Measurements from ENCODE around the gene EGFL8.

Gene EGFL8

DNA sequence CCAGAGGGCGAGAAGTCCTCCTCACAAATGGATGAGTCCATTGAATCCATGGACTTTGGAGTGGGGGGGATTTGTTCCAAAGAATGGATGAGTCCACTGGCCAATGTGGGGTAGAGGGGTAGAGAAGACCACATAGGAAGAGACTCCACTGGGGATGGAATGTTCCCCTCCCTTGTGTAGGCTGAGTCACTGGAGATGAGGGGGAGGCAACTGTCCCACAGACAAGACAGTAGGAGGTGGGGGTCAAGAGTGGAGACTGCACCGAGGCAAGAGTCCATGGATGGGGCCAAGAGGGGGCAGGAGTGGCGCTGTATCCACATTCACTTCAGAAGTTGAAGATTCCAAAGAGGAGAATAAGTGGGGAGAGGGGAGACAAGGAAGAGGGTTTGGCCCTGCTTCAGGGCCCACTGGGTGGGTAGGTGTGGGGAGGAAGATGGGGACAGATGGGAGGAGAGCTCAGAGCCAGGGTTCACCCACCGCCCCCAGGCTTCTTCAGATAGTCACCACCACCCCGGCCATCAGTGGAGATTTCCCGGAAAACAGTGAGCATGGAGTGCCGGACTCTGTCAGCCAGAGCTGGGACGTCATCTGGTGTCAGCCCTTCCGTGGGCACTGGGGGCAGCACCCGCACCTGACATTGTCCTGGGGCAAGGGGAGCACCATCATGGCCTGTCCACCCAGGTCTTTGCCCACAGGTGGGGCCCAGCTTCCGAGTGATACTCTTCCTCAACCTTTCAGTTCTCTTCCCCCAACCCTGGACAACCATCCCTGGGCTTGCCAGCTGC lies 4.6 kb downstream of the EGFL8 start:
- no peak for DNase-seq

- DNase-seq = no peak
Measured at GRCh38 chr6:32170294-32170693, 5.9 kb downstream of the EGFL8 start.

DNA sequence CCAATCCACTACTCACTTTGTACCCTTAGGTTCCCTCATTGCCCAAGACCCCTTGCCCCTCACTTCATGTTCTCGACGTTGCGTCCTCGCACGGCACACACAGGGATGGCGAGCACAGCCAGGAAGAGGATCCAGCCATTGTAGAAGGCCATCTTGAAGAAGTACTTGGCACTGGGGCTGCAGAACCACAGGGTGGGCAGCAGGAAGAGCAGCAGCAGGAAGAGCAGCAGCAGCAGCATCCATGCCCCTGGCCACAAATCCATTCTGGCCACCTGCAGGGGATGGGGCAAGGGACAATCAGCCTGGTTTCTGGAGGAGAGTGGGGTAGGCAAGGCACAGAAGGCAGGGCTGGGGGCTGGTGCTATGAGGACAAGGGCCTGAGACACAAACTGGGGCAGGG lies 6.8 kb downstream of the EGFL8 start:
- no peak for DNase-seq

GRCh38 chr6:32173051-32173727 lies 8.8 kb downstream of the EGFL8 start:
- DNase-seq = no peak

DNA sequence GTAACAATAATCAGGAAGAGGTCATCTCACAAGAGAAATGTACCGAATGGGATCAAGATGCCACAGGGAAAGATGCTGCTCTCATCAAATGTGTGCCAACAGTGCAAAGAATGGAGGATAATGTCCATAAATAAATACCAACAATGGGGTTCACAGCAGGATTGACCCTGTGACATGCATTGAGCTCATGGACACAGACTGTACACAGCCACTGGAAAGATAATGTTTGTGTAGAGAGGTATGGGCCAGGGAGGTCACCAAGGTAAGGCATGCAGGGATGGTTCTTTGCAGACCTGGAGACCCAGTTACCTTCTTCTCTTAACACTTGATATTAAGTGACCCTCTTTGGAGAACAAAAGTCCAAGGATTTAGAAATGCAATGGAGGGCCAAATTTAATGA lies 10.0 kb downstream of the EGFL8 start:
- no peak for DNase-seq

DNA sequence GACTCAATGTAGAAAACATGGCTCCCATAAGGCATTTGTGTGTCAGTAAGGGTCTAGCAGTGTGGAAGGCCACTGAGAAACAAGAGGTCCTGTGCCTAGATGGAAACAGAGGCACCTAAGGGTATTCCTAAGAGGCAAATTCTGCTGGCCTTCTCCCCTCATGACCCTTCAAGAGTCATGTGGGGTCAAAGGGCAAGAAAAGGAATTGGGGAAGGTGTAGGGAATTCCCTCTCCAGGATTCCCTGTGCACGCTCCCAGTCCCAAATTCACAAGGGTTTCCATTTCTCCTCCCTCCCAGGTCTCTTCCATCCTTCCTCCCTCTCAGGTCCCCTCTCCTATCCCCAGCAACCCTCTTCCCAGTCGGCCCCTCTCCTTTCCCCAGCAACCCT lies 10.9 kb downstream of the EGFL8 start:
- DNase-seq = no peak

GRCh38 chr6:32175711-32176475 lies 11.5 kb downstream of the EGFL8 start, which contains the start of gene AGPAT1:
Gene AGPAT1, minus strand, starts transcription at chr6:32176084. Its CDS starts 4,588 bp downstream, at chr6:32171496.
- peak; percentile 97 for DNase-seq

GRCh38 chr6:32176476-32177182 lies 12.2 kb downstream of the EGFL8 start:
- DNase-seq = no peak

- DNase-seq = peak; percentile 70
Measured at GRCh38 chr6:32177183-32177787, 12.9 kb downstream of the EGFL8 start.

- peak; percentile 100 for DNase-seq
Measured at GRCh38 chr6:32177788-32178546, 13.6 kb downstream of the EGFL8 start, which contains the start of gene RNF5. Gene RNF5, plus strand, starts transcription at chr6:32178405. Its CDS starts 107 bp downstream, at chr6:32178512.

- DNase-seq = no peak
Measured at GRCh38 chr6:32178547-32179440, 14.4 kb downstream of the EGFL8 start.

DNA sequence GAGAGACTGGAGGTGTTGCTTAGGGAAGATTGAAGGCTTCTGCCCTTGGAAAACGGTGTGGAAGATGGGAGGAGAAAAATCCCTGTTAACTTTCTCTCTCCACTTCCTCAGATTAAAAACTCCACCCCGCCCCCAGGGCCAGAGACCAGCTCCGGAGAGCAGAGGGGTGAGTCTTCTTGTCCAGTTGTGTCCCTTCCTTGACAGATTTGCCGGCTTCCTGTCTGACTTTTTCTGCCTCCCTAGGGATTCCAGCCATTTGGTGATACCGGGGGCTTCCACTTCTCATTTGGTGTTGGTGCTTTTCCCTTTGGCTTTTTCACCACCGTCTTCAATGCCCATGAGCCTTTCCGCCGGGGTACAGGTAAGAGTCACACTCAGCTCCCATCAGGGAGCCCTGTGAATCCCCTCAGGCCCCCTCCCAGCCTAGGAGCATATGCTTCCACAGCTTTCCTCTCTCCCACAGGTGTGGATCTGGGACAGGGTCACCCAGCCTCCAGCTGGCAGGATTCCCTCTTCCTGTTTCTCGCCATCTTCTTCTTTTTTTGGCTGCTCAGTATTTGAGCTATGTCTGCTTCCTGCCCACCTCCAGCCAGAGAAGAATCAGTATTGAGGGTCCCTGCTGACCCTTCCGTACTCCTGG lies 15.5 kb downstream of the EGFL8 start:
- DNase-seq = no peak

- DNase-seq = no peak
Measured at GRCh38 chr6:32181148-32181702, 16.8 kb downstream of the EGFL8 start.

DNA sequence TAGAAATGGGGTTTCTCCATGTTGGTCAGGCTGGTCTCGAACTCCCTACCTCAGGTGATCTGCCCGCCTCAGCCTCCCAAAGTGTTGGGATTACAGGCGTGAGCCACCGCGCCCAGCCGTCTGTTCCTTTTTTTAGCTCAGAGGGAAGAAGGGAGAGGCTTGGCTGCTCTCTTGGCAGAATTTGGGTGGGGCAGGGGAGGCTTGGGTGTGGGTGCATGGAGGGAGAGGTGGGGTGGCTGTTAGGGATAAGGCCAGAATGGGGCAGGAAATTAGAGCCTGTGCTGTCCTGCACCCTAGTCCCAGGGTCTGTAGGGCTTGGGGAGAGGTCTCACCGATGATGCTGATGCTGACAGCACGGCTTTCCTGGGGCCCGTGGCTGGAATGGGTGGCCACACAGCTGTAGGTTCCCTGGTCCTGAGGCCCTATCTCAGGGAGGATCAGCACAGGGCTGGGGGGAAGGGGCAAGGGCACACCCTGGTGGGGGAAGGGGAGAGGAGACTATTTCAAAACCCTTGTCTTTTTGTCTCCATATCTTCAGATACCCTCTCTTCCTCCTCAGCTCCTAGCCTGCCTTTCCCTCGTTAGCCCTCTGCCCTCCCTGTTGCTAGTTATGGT lies 17.6 kb downstream of the EGFL8 start:
- no peak for DNase-seq

GRCh38 chr6:32182555-32182981 lies 18.2 kb downstream of the EGFL8 start:
- no peak for DNase-seq

GRCh38 chr6:32183030-32183429 lies 18.6 kb downstream of the EGFL8 start:
- no peak for DNase-seq

- DNase-seq = no peak
Measured at GRCh38 chr6:32183483-32184083, 19.2 kb downstream of the EGFL8 start.

DNA sequence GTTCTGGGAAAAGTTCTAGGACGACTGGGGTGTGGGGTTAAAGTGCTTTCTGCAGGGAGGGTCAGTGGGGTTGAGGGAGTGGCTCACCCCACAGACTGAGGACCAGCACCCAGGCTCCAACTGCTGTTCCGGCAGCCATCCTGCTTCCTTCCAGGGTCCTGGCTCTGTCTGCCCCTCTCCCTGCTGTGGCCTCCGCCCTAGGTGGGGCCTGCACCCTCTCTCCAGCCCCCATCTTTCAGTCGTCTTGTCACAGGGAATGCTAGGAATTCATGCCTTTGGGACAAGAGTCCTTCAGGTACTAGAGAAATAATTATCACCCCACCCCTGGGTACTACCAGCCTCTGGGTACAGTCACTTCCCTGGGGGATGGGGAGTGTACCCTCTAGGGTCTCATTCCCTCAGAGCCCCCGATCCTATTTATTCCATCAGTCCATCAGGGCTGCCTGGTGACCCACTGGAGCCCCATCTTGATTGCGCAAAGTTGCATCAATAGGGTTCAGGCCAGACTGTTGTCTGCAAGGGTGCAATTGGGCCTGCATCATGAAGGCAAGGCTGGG lies 19.8 kb downstream of the EGFL8 start, which contains the start of gene AGER:
TSS of gene AGER (minus strand) at position 170 of the 557 bp plus-strand sequence. CDS start at position 139, 31 bp downstream.
- no peak for DNase-seq

All from CD4-positive, alpha-beta T cell treated with Interleukin-21 for 1 hour (primary cell).